NT2/D1 (cell line): ENCODE measurements around the gene DHX15.

Experiments used
- SUZ12 ChIP-seq: IDR thresholded peaks from 2 replicates; pipeline ENCODE4 v1.6.1; 2011; ENCODE audit not compliant: insufficient read length, insufficient read depth; ENCODE audit errors: extremely low read depth
- YY1 ChIP-seq: IDR thresholded peaks from 2 replicates; pipeline ENCODE4 v1.6.1; 2011; ENCODE audit not compliant: insufficient read length, insufficient read depth
- ZNF274 ChIP-seq: IDR thresholded peaks from 2 replicates; pipeline ENCODE4 v1.6.1; 2011; ENCODE audit warnings: mild to moderate bottlenecking, low read depth, low read length

- no peak for TF ChIP-seq YY1
- no peak for TF ChIP-seq ZNF274
- TF ChIP-seq SUZ12 = no peak
These were observed 47.7 kb upstream of the DHX15 start for GRCh38 chr4:24632011-24632410.
